ENCODE results near the gene EPS8L2. TPM values are rescaled to one million over a fixed set of nuclear protein-coding genes. Genes with fewer than 3 reads are reported as not detected.

EPS8L2 gene
- total and polyA plus RNA-seq, 2 of the 13 experiments (the other 11 are each of a cell fraction or from before 2014, with no cell fraction given): 89.3 to 416 TPM

DNA sequence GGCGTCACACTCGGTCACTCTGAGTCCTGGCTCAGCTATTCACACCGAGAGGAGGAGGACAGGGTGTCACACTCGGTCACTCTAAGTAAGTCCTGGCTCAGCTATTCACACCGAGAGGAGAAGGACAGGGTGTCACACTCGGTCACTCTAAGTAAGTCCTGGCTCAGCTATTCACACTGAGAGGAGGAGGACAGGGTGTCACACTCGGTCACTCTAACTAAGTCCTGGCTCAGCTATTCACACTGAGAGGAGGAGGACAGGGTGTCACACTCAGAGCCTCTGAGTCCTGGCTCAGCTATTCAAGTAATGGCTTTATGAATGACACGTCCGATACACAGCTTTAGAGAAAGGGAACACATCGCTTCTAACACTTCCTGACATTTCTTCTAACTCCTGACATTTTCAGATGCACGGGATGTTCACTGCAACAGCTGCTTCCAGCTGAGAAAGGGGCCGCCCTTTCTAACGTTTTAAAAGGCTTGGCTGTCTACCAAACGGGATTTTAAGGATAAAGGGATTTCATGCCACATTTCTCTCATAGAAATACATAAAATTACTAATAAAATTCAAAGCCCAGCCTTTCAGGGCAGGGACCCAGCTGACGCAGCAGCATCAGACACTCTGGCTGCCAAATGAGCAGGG lies 40.8 kb upstream of the EPS8L2 start:
- POLR2A ChIA-PET: no interaction called here
- in situ Hi-C loops (cut with HindIII; ENCODE audit: extremely low pct_ligation_motif_present, low pct_unique_long_range_greater_than_20kb): no loop called here
- TF ChIP-seq, protein P1, sequence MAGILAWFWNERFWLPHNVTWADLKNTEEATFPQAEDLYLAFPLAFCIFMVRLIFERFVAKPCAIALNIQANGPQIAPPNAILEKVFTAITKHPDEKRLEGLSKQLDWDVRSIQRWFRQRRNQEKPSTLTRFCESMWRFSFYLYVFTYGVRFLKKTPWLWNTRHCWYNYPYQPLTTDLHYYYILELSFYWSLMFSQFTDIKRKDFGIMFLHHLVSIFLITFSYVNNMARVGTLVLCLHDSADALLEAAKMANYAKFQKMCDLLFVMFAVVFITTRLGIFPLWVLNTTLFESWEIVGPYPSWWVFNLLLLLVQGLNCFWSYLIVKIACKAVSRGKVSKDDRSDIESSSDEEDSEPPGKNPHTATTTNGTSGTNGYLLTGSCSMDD (CRISPR knock-in tag; IDR thresholded peaks at IDR 0.05): no peak
- TF ChIP-seq RARA (CRISPR knock-in tag; IDR thresholded peaks at IDR 0.05): no peak
- TF ChIP-seq ZNF432 (CRISPR knock-in tag; IDR thresholded peaks at IDR 0.05; ENCODE audit: borderline replicate concordance): no peak
- TF ChIP-seq, protein P2, sequence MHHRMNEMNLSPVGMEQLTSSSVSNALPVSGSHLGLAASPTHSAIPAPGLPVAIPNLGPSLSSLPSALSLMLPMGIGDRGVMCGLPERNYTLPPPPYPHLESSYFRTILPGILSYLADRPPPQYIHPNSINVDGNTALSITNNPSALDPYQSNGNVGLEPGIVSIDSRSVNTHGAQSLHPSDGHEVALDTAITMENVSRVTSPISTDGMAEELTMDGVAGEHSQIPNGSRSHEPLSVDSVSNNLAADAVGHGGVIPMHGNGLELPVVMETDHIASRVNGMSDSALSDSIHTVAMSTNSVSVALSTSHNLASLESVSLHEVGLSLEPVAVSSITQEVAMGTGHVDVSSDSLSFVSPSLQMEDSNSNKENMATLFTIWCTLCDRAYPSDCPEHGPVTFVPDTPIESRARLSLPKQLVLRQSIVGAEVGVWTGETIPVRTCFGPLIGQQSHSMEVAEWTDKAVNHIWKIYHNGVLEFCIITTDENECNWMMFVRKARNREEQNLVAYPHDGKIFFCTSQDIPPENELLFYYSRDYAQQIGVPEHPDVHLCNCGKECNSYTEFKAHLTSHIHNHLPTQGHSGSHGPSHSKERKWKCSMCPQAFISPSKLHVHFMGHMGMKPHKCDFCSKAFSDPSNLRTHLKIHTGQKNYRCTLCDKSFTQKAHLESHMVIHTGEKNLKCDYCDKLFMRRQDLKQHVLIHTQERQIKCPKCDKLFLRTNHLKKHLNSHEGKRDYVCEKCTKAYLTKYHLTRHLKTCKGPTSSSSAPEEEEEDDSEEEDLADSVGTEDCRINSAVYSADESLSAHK (CRISPR knock-in tag; IDR thresholded peaks at IDR 0.05; ENCODE audit: borderline replicate concordance): no peak
- TF ChIP-seq GATAD2A (CRISPR knock-in tag; IDR thresholded peaks at IDR 0.05): no peak
- no peak for TF ChIP-seq ZFP82 (CRISPR knock-in tag; IDR thresholded peaks at IDR 0.05; ENCODE audit: borderline replicate concordance)
- no peak for TF ChIP-seq AGO1 (IDR thresholded peaks at IDR 0.05; ENCODE audit: low read depth, low read length, poor library complexity, severe bottlenecking)
- TF ChIP-seq, protein P3, sequence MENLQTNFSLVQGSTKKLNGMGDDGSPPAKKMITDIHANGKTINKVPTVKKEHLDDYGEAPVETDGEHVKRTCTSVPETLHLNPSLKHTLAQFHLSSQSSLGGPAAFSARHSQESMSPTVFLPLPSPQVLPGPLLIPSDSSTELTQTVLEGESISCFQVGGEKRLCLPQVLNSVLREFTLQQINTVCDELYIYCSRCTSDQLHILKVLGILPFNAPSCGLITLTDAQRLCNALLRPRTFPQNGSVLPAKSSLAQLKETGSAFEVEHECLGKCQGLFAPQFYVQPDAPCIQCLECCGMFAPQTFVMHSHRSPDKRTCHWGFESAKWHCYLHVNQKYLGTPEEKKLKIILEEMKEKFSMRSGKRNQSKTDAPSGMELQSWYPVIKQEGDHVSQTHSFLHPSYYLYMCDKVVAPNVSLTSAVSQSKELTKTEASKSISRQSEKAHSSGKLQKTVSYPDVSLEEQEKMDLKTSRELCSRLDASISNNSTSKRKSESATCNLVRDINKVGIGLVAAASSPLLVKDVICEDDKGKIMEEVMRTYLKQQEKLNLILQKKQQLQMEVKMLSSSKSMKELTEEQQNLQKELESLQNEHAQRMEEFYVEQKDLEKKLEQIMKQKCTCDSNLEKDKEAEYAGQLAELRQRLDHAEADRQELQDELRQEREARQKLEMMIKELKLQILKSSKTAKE (CRISPR knock-in tag; IDR thresholded peaks at IDR 0.05; ENCODE audit: borderline replicate concordance): no peak
- TF ChIP-seq, protein P4, sequence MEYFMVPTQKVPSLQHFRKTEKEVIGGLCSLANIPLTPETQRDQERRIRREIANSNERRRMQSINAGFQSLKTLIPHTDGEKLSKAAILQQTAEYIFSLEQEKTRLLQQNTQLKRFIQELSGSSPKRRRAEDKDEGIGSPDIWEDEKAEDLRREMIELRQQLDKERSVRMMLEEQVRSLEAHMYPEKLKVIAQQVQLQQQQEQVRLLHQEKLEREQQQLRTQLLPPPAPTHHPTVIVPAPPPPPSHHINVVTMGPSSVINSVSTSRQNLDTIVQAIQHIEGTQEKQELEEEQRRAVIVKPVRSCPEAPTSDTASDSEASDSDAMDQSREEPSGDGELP (IDR thresholded peaks at IDR 0.05; ENCODE audit: borderline replicate concordance, low read depth): no peak
- no peak for TF ChIP-seq WIZ (CRISPR knock-in tag; IDR thresholded peaks at IDR 0.05)
- TF ChIP-seq TGIF2 (CRISPR knock-in tag; IDR thresholded peaks at IDR 0.05): no peak
- TF ChIP-seq, protein P5, sequence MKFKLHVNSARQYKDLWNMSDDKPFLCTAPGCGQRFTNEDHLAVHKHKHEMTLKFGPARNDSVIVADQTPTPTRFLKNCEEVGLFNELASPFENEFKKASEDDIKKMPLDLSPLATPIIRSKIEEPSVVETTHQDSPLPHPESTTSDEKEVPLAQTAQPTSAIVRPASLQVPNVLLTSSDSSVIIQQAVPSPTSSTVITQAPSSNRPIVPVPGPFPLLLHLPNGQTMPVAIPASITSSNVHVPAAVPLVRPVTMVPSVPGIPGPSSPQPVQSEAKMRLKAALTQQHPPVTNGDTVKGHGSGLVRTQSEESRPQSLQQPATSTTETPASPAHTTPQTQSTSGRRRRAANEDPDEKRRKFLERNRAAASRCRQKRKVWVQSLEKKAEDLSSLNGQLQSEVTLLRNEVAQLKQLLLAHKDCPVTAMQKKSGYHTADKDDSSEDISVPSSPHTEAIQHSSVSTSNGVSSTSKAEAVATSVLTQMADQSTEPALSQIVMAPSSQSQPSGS (CRISPR knock-in tag; IDR thresholded peaks at IDR 0.05): no peak
- no peak for TF ChIP-seq CREM (IDR thresholded peaks at IDR 0.05)
- no peak for TF ChIP-seq CREM (CRISPR knock-in tag; IDR thresholded peaks at IDR 0.05)
- TF ChIP-seq, protein P6, sequence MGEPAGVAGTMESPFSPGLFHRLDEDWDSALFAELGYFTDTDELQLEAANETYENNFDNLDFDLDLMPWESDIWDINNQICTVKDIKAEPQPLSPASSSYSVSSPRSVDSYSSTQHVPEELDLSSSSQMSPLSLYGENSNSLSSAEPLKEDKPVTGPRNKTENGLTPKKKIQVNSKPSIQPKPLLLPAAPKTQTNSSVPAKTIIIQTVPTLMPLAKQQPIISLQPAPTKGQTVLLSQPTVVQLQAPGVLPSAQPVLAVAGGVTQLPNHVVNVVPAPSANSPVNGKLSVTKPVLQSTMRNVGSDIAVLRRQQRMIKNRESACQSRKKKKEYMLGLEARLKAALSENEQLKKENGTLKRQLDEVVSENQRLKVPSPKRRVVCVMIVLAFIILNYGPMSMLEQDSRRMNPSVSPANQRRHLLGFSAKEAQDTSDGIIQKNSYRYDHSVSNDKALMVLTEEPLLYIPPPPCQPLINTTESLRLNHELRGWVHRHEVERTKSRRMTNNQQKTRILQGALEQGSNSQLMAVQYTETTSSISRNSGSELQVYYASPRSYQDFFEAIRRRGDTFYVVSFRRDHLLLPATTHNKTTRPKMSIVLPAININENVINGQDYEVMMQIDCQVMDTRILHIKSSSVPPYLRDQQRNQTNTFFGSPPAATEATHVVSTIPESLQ (CRISPR knock-in tag; conservative IDR thresholded peaks at IDR 0.05): no peak

More for the DNA sequence above, 40.8 kb upstream of the EPS8L2 start:
- H3K27ac ChIP-seq (ENCODE audit: extremely low read length, insufficient read depth, low read length): no peak overlapping the region
- intact Hi-C loops (cut with micrococcal nuclease; ENCODE audit: unreplicated experiment): no loop called here
- no peak for FAIRE-seq
- peaks cover 13 to 46% of the 10 kb centered on the region in 2 experiments; a peak in 4 of 5 replicates for H3K36me3 ChIP-seq (replicated peaks in 1 of 2; ENCODE audit: control insufficient read depth in 1 of 2, insufficient read depth in 2 of 2, low read length in 2 of 2)
- H3K27me3 ChIP-seq (ENCODE audit: control insufficient read depth in 1 of 2, insufficient read depth in 2 of 2, low read length in 2 of 2): no peaks in the 10 kb centered on the region
- DNase-seq (ENCODE audit: low spot score): no peak
- no peak overlapping the region for H2AFZ ChIP-seq (ENCODE audit: low read length)
- H3K9ac ChIP-seq (ENCODE audit: insufficient read depth, low read depth, low read length): no peak overlapping the region
- no peaks in the 10 kb centered on the region for H3K9me3 ChIP-seq (ENCODE audit: low read length)
- no peak for ATAC-seq
- no peak overlapping the region for H3K4me2 ChIP-seq (ENCODE audit: low read depth, low read length)
- CTCF ChIA-PET (ENCODE audit: low intra/inter-chr PET ratio, low total read pairs): no interaction called here
- H3K79me2 ChIP-seq (ENCODE audit: insufficient read depth, low read length): no peaks in the 10 kb centered on the region
- no peak overlapping the region for H3K4me3 ChIP-seq (replicated peaks in 1 of 3; ENCODE audit: insufficient read depth in 1 of 3, low read depth in 2 of 3, low read length in 3 of 3)
- no TSS peak for BruUV-seq (replicated peaks)
- WGBS (ENCODE audit: low lambda C conversion rate): 86% methylated on average over 10 of the region's 15 CpGs
- 0 out of 2 replicates have a peak, but pooled peaks cover 4% of the 10 kb centered on the region for H4K20me1 ChIP-seq (ENCODE audit: insufficient read depth, low read length)
- no peaks in the 10 kb centered on the region for H3K4me1 ChIP-seq (ENCODE audit: insufficient read depth, low read length)

All from HepG2 (cell line).